Mucosa of stomach (tissue), 1 donor: ENCODE data around the gene POC1A.

ENCODE experiments used
- H3K27me3 ChIP-seq: one replicate; pipeline ENCODE4 v1.7.0; 2013; ENCODE audit warnings: mild to moderate bottlenecking, low read length; ENCODE audit not compliant: control insufficient read depth, insufficient read depth
- H3K36me3 ChIP-seq: one replicate; pipeline ENCODE4 v1.7.0; 2013; ENCODE audit warnings: low read length; ENCODE audit not compliant: control insufficient read depth, insufficient read depth
- H3K4me1 ChIP-seq: one replicate; pipeline ENCODE4 v1.7.0; 2013; ENCODE audit warnings: mild to moderate bottlenecking, low read length; ENCODE audit not compliant: control insufficient read depth, insufficient read depth
- H3K4me3 ChIP-seq: one replicate; pipeline ENCODE4 v1.7.0; 2013; ENCODE audit warnings: low read length
- H3K9ac ChIP-seq: one replicate; pipeline ENCODE4 v1.7.0; 2013; ENCODE audit warnings: mild to moderate bottlenecking, low read length, moderate library complexity
- H3K9me3 ChIP-seq: one replicate; pipeline ENCODE4 v1.7.0; 2013; ENCODE audit warnings: mild to moderate bottlenecking, low read length, moderate library complexity; ENCODE audit not compliant: control insufficient read depth
- donor health status: Pancreatic carcinoma.

POC1A gene

DNA sequence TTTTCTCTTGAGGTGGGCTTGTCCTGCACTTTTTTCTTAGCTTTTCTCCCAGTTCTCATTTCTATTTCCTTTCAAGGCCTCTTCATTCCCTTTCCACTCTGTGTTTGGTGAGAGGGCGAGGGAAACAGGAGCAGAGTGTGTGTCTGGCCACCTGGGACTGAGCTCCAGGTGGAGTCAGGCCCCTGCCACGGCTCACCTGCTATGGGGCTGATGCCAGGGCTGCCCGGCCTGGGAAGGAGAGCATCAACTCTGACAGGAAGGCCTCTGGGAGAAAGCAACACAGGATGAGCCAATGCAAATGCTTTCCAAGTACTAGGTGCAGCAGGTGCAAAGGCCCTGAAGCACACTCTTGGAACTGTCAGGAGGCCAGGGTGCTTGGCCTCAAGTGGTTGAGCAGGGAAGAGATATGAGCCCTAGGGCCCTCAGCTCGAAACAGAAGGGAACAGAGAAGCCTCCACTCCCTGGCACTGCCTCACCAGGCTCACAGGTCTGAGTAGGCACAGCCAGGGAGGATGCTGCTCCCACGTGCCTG is 70.6 kb downstream of the POC1A start:
- H3K9ac ChIP-seq = no peak overlapping the region
- H3K4me3 ChIP-seq = no peak overlapping the region
- H3K36me3 ChIP-seq = no peaks in the 10 kb centered on the region
- peaks cover 10% of the 10 kb centered on the region for H3K4me1 ChIP-seq
- no peaks in the 10 kb centered on the region for H3K9me3 ChIP-seq
- H3K27me3 ChIP-seq = no peaks in the 10 kb centered on the region

DNA sequence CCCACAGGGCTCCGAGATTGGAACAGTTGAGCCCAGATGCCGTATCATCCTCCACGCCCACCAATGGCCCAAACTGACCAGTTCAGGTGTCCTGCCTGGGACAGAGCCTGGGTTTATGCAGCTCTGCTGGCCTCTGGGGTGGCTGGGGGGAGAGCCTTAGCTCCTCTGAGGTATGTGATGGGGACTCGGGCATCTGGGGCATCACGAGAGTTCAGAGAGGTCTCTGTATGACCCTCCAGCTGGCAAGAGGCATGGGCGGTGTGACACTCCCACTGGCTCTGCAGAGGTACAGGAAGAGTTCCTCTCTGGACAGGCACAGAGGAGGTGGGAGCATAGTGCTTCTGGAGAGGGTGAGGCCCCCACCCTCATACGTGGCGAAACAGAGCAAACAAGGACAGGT is 71.3 kb downstream of the POC1A start:
- H3K9me3 ChIP-seq = no peaks in the 10 kb centered on the region
- H3K4me1 ChIP-seq = peaks cover 5% of the 10 kb centered on the region
- H3K27me3 ChIP-seq = no peaks in the 10 kb centered on the region
- no peak overlapping the region for H3K9ac ChIP-seq
- H3K36me3 ChIP-seq = no peaks in the 10 kb centered on the region
- no peak overlapping the region for H3K4me3 ChIP-seq

DNA sequence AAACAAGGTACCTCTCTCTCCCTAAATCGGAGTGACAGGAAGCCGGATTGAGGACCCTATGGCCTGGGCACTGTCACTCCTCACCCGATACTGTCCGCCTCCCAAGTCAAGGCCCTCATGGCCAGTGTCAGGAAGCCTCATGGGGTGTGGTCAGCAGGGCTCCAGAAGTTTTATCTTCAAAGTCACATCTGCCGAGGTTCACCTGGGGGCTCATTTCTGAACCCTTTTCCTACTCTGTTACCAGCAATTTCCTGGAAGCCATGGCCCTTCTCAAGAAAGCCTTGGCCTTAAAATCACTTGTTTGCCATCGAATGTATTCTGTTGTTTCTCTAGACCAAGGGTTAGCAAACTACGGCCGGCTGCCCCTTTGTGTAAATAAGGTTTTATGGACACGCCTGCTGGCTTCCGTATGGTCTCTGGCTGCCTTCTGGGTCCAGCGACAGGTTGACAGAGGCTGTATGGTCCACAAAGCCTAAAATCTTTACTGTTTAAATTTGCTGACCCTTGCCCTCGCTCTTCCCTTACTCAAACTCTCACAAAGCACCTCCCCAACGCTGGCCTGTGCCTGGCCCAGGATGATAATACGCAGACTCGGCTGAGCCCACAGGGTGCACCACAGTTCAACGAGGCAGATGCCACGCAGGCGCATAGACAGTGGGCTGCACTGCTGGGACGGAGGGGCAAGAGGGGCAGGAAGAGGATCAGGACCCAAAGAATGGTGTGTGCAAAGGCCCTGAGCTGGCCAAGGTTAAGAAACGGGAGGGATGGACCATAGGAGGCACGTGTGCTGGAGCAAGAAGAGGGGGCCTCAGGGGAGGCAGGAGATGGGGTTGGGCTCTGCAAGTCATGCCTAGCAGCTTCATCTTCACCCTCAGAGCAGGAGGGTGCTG is 73.1 kb downstream of the POC1A start:
- Histone ChIP-seq H3K27me3 (no peaks in the 10 kb centered on the region), H3K36me3 (no peaks in the 10 kb centered on the region), H3K4me1 (peaks cover 5% of the 10 kb centered on the region), H3K9ac (no peak overlapping the region), H3K9me3 (no peaks in the 10 kb centered on the region), H3K4me3 (no peak overlapping the region)

DNA sequence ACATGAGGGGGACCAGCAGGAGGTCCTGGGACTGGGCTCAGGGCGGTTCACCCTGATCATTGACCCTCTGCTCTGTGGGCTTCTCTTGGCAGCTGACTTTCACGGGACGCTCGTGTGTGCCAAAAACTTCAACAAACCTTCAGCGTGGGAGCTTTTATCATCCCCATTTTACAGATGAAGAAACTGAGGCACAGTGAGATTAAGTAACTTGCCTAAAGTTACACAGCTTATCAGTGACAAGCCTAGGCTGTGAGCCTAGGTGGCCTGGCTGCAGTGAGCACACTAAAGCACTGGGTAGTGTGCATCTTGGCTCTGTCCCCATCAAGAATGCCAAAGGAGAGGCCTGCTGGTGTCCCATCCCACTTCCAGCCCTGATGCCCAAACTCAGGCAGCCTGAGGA is 74.3 kb downstream of the POC1A start:
- H3K9me3 ChIP-seq = no peaks in the 10 kb centered on the region
- H3K4me3 ChIP-seq = no peak overlapping the region
- no peak overlapping the region for H3K9ac ChIP-seq
- peaks cover 5% of the 10 kb centered on the region for H3K4me1 ChIP-seq
- no peaks in the 10 kb centered on the region for H3K36me3 ChIP-seq
- H3K27me3 ChIP-seq = no peaks in the 10 kb centered on the region

DNA sequence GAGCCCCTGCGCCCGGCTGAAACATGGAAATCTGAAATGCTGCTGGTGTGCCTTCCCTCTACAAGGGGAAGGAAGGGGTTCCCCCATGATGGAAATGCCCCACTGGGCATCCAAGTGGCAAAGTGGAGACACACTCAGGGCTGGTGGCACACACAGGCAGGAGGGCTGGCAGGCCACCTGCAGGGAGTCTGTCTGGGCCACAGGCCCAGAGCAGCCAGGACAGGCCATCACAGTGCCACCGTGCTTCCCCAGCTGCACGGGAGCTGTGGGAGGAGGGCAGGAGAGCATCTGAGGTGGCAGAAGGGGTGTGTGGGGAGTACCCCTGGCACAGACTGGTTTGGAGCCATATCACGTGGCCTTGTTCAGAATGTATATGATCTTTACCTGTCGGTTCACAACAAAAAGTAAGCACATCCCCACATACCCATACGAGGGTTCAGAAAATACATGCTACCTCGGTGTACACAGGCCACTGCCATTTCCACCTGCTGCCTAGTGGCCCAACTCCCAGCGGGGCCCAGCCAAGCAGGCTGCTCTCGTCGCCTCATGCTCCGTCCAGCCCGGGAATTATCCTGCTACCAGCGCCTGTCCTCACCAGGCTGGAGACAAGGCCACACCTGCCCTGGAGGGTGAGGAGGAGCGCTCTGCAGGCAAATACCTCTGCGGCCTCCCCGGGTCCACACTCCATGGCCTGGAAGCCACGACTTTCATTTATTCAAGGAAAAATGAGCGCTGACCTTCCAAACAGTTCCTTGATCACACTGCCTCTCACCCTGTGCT is 75.3 kb downstream of the POC1A start:
- H3K9ac ChIP-seq = no peak overlapping the region
- peaks cover 5% of the 10 kb centered on the region for H3K4me1 ChIP-seq
- no peaks in the 10 kb centered on the region for H3K36me3 ChIP-seq
- no peaks in the 10 kb centered on the region for H3K9me3 ChIP-seq
- no peak overlapping the region for H3K4me3 ChIP-seq
- H3K27me3 ChIP-seq = no peaks in the 10 kb centered on the region

DNA sequence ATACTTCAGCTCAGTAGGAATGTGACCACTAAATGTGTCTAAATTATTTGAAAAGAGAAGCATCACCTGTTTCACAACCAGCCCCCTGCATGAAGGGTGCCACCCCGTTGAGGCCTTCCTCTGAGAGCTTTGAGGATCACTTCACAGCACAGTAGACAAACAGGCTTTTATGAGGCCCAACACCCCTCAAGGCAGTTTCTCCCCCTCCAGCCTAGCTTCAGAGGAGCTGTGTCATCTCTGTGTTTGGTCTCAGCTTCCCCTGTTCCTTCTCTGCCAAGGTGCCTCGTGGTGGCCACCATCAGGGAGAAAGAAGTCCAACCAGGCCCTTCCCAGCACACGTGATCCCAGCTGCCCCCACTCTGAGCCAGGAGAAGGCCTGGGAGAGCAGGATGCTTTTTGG is 76.3 kb downstream of the POC1A start:
- Histone ChIP-seq H3K4me3 (no peak overlapping the region), H3K9ac (no peak overlapping the region), H3K27me3 (no peaks in the 10 kb centered on the region), H3K9me3 (no peaks in the 10 kb centered on the region), H3K4me1 (peaks cover 5% of the 10 kb centered on the region), H3K36me3 (no peaks in the 10 kb centered on the region)

DNA sequence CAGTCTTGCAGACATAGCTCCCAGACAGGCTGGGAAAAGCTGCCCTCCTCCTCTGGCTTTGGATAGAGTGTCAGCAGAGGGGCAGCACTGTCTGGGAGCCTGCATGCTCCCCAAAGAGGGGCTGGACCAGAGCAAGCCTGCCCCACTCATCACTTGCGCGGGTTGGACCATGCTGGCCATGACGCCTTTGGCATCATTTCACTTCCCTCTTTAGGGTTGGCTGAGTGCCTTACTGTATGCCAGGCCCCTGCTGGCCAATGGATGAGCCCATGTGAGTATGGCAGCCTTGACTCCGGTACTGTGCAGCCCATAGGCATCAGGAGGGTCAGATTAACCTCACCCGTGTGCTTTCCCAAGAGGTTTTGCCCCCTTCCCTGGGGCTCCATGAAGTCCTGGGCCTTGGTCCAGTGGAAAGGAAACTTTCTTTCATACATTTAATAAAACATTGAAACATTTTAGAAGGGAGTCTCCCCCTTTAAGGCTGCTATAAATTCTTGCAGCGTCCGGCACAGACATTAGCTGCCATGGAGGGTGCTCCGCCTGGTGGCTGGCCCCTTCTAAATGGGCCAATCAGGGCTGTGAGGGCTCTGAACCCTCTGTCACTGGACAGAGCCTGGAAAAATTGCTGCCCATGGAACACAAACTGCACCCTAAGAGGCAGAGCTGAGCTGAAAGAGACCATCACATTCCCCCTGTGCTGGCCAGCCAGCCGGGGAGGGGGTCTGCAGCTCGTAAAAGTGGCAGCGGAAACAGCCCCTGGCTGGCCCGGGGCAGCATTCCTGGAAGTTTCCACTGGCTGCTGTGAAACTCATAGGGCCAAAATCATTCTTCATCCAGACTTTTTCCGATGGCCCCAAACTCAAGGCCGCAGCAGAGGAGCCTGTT is 77.1 kb downstream of the POC1A start:
- Histone ChIP-seq H3K4me3 (no peak overlapping the region), H3K4me1 (peaks cover 5% of the 10 kb centered on the region), H3K9ac (no peak overlapping the region), H3K9me3 (no peaks in the 10 kb centered on the region), H3K27me3 (no peaks in the 10 kb centered on the region), H3K36me3 (no peaks in the 10 kb centered on the region)

DNA sequence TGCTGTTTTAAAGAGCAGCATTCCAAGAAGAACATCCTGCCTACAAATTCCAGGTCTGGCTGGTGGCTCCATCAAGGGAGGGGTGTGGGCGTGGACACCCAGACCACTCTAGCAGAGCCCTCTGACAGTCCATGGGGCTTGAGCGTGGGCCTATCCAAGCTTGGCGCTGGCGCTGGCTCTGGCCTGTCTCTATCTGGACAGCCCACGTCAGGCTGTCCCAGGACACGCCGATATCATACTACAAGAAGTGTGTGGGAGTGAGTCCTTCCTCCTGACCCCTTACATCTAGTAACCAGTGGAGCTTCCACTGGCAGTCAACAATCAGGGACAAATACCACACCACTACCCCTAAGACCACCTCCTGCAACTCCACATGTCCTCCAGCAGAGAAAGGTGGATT is 80.7 kb downstream of the POC1A start:
- no peak overlapping the region for H3K9ac ChIP-seq
- H3K27me3 ChIP-seq = no peaks in the 10 kb centered on the region
- H3K4me3 ChIP-seq = no peak overlapping the region
- no peaks in the 10 kb centered on the region for H3K36me3 ChIP-seq
- H3K4me1 ChIP-seq = no peaks in the 10 kb centered on the region
- no peaks in the 10 kb centered on the region for H3K9me3 ChIP-seq

DNA sequence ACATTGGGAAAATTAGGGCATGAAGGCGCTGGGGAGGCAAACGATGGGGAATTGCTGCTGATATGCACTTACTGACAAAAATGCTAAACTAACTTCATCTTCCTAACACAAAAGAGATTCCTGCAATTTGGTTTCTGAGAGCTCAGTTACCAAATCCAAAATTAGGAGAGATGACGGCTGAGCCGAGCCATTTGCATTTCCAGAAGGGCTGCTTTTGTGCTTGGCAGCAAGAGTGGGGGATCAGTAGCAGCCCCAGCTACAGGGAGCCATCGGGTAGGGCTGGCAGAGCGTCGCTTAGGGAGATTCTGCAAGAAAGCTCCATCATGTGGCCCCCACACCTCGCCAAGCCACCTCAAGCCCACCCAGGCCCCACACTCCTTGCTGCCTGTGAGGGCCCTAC is 81.8 kb downstream of the POC1A start:
- no peaks in the 10 kb centered on the region for H3K9me3 ChIP-seq
- no peak overlapping the region for H3K9ac ChIP-seq
- H3K27me3 ChIP-seq = no peaks in the 10 kb centered on the region
- H3K4me1 ChIP-seq = no peaks in the 10 kb centered on the region
- H3K4me3 ChIP-seq = no peak overlapping the region
- H3K36me3 ChIP-seq = no peaks in the 10 kb centered on the region

DNA sequence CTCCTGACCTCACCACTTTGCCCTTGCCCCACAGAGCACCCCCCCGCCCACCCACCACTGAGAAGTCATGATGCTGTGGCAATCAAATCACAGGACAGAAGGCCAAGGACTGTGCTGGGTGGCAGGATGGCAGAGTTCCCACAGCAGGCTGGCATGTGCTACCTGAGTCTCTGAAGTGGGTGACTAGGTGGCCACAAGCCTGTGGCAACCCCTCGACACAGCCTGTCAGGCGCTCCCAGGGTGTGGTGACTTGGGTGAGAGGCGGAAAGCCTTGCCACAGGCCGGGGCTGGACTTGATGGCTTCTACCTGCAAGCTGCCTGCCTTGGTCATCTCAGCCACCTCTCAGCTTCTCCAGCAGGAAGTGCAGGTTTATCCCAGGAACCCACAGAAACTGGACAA is 82.2 kb downstream of the POC1A start:
- Histone ChIP-seq H3K4me3 (no peak overlapping the region), H3K36me3 (no peaks in the 10 kb centered on the region), H3K27me3 (no peaks in the 10 kb centered on the region), H3K9me3 (no peaks in the 10 kb centered on the region), H3K9ac (no peak overlapping the region), H3K4me1 (no peaks in the 10 kb centered on the region)

DNA sequence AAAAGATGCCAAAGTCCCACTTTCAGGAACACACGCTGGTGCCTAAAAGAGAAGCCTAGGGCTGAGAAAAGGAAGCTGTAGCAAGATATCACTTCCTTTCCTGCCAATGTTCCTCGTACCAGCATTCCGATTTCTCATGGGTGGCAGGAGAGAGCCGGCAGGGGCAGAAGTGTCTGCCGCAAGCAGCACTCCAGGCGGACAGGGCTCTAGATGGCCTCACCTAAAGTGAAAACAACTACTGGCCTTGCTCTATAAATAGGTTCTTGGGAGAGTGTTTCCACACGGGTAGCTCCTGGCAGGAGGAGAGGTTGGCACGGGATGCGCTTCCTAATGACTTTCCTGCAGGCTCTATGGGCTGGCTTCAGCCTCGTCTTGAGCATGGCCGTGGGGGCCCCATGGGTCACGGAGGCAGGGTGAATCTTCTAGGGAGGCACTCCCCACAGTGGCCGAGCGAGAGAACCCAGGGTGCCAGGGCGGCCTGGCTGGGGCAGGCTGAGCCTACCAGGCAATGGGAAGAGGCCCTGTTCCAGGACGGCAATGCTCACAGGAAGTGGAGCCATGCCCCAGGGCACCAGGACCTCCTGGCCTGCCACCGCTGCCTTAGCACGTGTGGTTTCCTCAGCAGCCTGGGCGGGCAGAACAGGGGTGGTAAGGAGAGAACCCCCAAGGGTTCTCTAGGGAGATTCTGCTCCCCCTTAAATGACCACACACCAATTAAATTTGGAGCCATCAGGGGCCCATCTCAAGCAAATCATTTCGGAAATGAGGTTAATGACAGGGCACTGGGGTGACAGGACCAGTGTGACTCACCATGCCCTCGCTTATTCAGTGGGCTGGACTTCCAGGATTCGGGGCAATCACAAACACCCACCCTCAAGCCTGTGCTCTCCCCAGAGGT is 83.2 kb downstream of the POC1A start:
- no peak overlapping the region for H3K4me3 ChIP-seq
- no peaks in the 10 kb centered on the region for H3K9me3 ChIP-seq
- no peak overlapping the region for H3K9ac ChIP-seq
- H3K36me3 ChIP-seq = no peaks in the 10 kb centered on the region
- H3K27me3 ChIP-seq = peaks cover 4% of the 10 kb centered on the region
- no peaks in the 10 kb centered on the region for H3K4me1 ChIP-seq
